ENCODE measurements around the gene FANCB. TPM values are rescaled to one million over a fixed set of nuclear protein-coding genes. Genes with fewer than 3 reads are reported as not detected.

FANCB gene
- total and polyA plus RNA-seq, 9 of the 15 experiments (the other 6 are each of a cell fraction or from before 2014, with no cell fraction given) = 6.5 to 21.3 (median 14.6) TPM

- Histone ChIP-seq H3K36me3 (ENCODE audit: control insufficient read depth, insufficient read depth, low read length) (0 out of 3 replicates have a peak, but pooled peaks cover 3% of the 10 kb centered on the region), H3K4me1 (replicated peaks in 1 of 2; ENCODE audit: control insufficient read depth in 2 of 2, insufficient read depth in 2 of 2, low read length in 2 of 2) (no peaks in the 10 kb centered on the region), H3K4me2 (ENCODE audit: insufficient read depth, low read length) (no peak overlapping the region), H4K20me1 (replicated peaks; ENCODE audit: control insufficient read depth, insufficient read depth, low read length) (no peaks in the 10 kb centered on the region), H3K27me3 (ENCODE audit: control insufficient read depth in 2 of 2, insufficient read depth in 2 of 2, low read length in 2 of 2) (no peaks in the 10 kb centered on the region), H3K79me2 (ENCODE audit: control insufficient read depth, insufficient read depth, low read length) (peaks cover 2% of the 10 kb centered on the region; the same call in 1 of the 3 replicates), H3K4me3 (no peak overlapping the region), H3K9me3 (replicated peaks; ENCODE audit: control insufficient read depth, insufficient read depth, low read depth, low read length) (no peaks in the 10 kb centered on the region), H3K27ac (ENCODE audit: extremely low read depth, low read depth, low read length) (no peak overlapping the region), H3K9ac (ENCODE audit: insufficient read depth in 1 of 2, low read depth in 2 of 2, low read length in 2 of 2) (no peak overlapping the region), H2AFZ (ENCODE audit: low read depth, low read length) (no peak overlapping the region), H3K9me1 (ENCODE audit: control insufficient read depth, insufficient read depth, low read length) (no peaks in the 10 kb centered on the region)
- ChIA-PET CTCF (ENCODE audit: low intra/inter-chr PET ratio) (no interaction called here), POLR2A (no interaction called here)
- in situ Hi-C loops (cut with MboI) = no loop called here
- WGBS (ENCODE audit: insufficient coverage, low coverage, missing lambda C conversion rate) = 100% methylated on average over 1 of the region's 1 CpG
- TF ChIP-seq TCFL5 (CRISPR knock-in tag; conservative IDR thresholded peaks at IDR 0.05) = no peak
- TF ChIP-seq CHAMP1 (IDR thresholded peaks at IDR 0.05) = no peak
- no peak for TF ChIP-seq ZNF512 (tag; IDR thresholded peaks at IDR 0.05)
- TF ChIP-seq ZNF445 (CRISPR knock-in tag; IDR thresholded peaks at IDR 0.05; ENCODE audit: low read depth) = no peak
- ATAC-seq (no peak), FAIRE-seq (no peak), DNase-seq (ENCODE audit: extremely low read depth in 1 of 4, low spot score in 3 of 4) (no peak)
- BruUV-seq (replicated peaks) = no TSS peak
- intact Hi-C loops (cut with micrococcal nuclease) = no loop called here
These were observed 11.8 kb upstream of the FANCB start for GRCh38 chrX:14884714-14885113.

Data from K562 (cell line).